Ishikawa (cell line): ENCODE results near the gene KRTAP13-3.

ENCODE experiments used
- CEBPB ChIP-seq: IDR thresholded peaks from 2 replicates; pipeline ENCODE4 v1.6.1; 2012
- CREB1 ChIP-seq: IDR thresholded peaks from 2 replicates; pipeline ENCODE4 v1.6.1; 2012; ENCODE audit warnings: low read depth
- EGR1 ChIP-seq: IDR thresholded peaks from 2 replicates; pipeline ENCODE4 v1.6.1; 2012
- EP300 ChIP-seq: IDR thresholded peaks from 2 replicates; pipeline ENCODE4 v1.6.1; 2012; ENCODE audit warnings: borderline replicate concordance
- MAX ChIP-seq: IDR thresholded peaks from 2 replicates; pipeline ENCODE4 v1.6.1; 2012
- NFIC ChIP-seq: IDR thresholded peaks from 2 replicates; pipeline ENCODE4 v1.6.1; 2012
- RAD21 ChIP-seq: IDR thresholded peaks from 2 replicates; pipeline ENCODE4 v1.6.1; 2012; ENCODE audit warnings: low read depth
- TAF1 ChIP-seq: IDR thresholded peaks from 2 replicates; pipeline ENCODE4 v1.6.1; 2012; ENCODE audit warnings: low read depth, mild to moderate bottlenecking
- TEAD4 ChIP-seq: IDR thresholded peaks from 2 replicates; pipeline ENCODE4 v1.6.1; 2012
- USF1 ChIP-seq: IDR thresholded peaks from 2 replicates; pipeline ENCODE4 v1.6.1; 2012
- YY1 ChIP-seq: IDR thresholded peaks from 2 replicates; pipeline ENCODE4 v1.6.1; 2012; ENCODE audit warnings: low read depth

GRCh38 chr21:30447056-30447455, 21.3 kb upstream of the KRTAP13-3 start:
- TF ChIP-seq CREB1: no peak
- TF ChIP-seq EP300: no peak
- TF ChIP-seq CEBPB: no peak
- no peak for TF ChIP-seq RAD21
- no peak for TF ChIP-seq TEAD4
- TF ChIP-seq YY1: no peak
- no peak for TF ChIP-seq NFIC
- no peak for TF ChIP-seq MAX
- no peak for TF ChIP-seq USF1
- TF ChIP-seq TAF1: no peak
- no peak for TF ChIP-seq EGR1
